Choroid plexus epithelial cell (primary cell): Measurements from ENCODE around the gene MPV17.
"Not testable (repeated sequence)": the region's sequence is repeated elsewhere in the genome, so short reads cannot be mapped to it uniquely, and the experiment has no call there.

Source experiments
- DNase-seq: peaks from one replicate; pipeline ENCODE4 v3.0.0-alpha.2; 2010; ENCODE audit warnings: low read depth
- H3K4me3 ChIP-seq: 2 replicates; pipeline ENCODE4 v1.5.1; 2011; ENCODE audit warnings: low read depth, mild to moderate bottlenecking, control low read depth, low read length, moderate library complexity
- CTCF ChIP-seq: conservative IDR thresholded peaks from 2 replicates; pipeline ENCODE4 v1.5.1; 2011; ENCODE audit warnings: low read depth, mild to moderate bottlenecking, control low read depth, inconsistent platforms, low read length, moderate library complexity

Gene MPV17

GRCh38 chr2:27306573-27307286 lies 16.2 kb downstream of the MPV17 start:
- no peak for DNase-seq
- TF ChIP-seq CTCF = no peak
- H3K4me3 ChIP-seq = no peak overlapping the region

GRCh38 chr2:27306136-27306535 lies 16.8 kb downstream of the MPV17 start:
- DNase-seq = no peak
- H3K4me3 ChIP-seq = no peak overlapping the region
- TF ChIP-seq CTCF = no peak

GRCh38 chr2:27305516-27305915 lies 17.4 kb downstream of the MPV17 start:
- DNase-seq = no peak
- no peak overlapping the region for H3K4me3 ChIP-seq
- TF ChIP-seq CTCF = no peak

- no peak overlapping the region for H3K4me3 ChIP-seq
- DNase-seq = no peak
- TF ChIP-seq CTCF = no peak
Observed at GRCh38 chr2:27304488-27305240, 18.2 kb downstream of the MPV17 start.

- TF ChIP-seq CTCF = peak; percentile 83
- H3K4me3 ChIP-seq = peak overlapping the region; percentile 31
- DNase-seq = peak; percentile 80
Observed at GRCh38 chr2:27303093-27304025, 19.5 kb downstream of the MPV17 start.

- DNase-seq, H3K4me3 ChIP-seq: not testable (repeated sequence)
Observed at GRCh38 chr2:27300606-27301005, 22.3 kb downstream of the MPV17 start.

- no peak overlapping the region for H3K4me3 ChIP-seq
- DNase-seq = no peak
- TF ChIP-seq CTCF = no peak
Observed at GRCh38 chr2:27298391-27299080, 24.4 kb downstream of the MPV17 start.
